Keratinocyte (primary cell): ENCODE results near the gene ITGA7. TPM values are rescaled to one million over a fixed set of nuclear protein-coding genes. Genes with fewer than 3 reads are reported as not detected.

Experiments
- DNase-seq: peaks from one replicate; pipeline ENCODE4 v3.0.0-alpha.2; 2011; ENCODE audit warnings: low read depth, missing footprints, low spot score
- FAIRE-seq: peaks from 2 replicates; lab custom pipeline; 2011; peaks lifted over from hg19 to GRCh38; lab: Jason Lieb, UNC
- H2AFZ ChIP-seq: 2 replicates; pipeline ENCODE4 v1.6.0; 2012; ENCODE audit warnings: low read length, control low read depth, inconsistent platforms; ENCODE audit not compliant: control insufficient read depth
- H3K27ac ChIP-seq: 2 replicates; pipeline ENCODE4 v1.5.1; 2011; ENCODE audit warnings: low read length; ENCODE audit not compliant: control insufficient read depth, insufficient read depth
- H3K27me3 ChIP-seq: 3 replicates; pipeline ENCODE4 v1.6.0; 2011; ENCODE audit warnings: low read length; ENCODE audit not compliant: control insufficient read depth, insufficient read depth; ENCODE audit errors: extremely low read depth
- H3K36me3 ChIP-seq, 2 experiments: 2 replicates in 1 of 2; 3 replicates in 1 of 2; pipeline ENCODE4 v1.5.1; 2011; ENCODE audit warnings: low read length in 2 of 2, mild to moderate bottlenecking in 1 of 2; ENCODE audit not compliant: control insufficient read depth in 2 of 2, insufficient read depth in 2 of 2; ENCODE audit errors: extremely low read depth in 1 of 2
- H3K4me1 ChIP-seq: 3 replicates; pipeline ENCODE4 v1.5.1; 2011; ENCODE audit warnings: low read length; ENCODE audit not compliant: control insufficient read depth, insufficient read depth; ENCODE audit errors: extremely low read depth
- H3K4me2 ChIP-seq: 3 replicates; pipeline ENCODE4 v1.6.0; 2011; ENCODE audit warnings: low read depth, low read length; ENCODE audit not compliant: control insufficient read depth, insufficient read depth; ENCODE audit errors: extremely low read depth
- H3K4me3 ChIP-seq, 3 experiments: fragments of 200-600 bp in 1 of 3; sonication (generic) in 1 of 3; 2 replicates in 2 of 3; 3 replicates in 1 of 3; pipeline ENCODE4 v1.5.1; 2011 to 2016; ENCODE audit warnings: low read length in 3 of 3, mild to moderate bottlenecking in 3 of 3, control low read depth in 2 of 3, inconsistent platforms in 1 of 3, low read depth in 1 of 3, mixed read lengths in 1 of 3, mixed run types in 1 of 3, moderate library complexity in 1 of 3; ENCODE audit not compliant: control insufficient read depth in 2 of 3, insufficient read depth in 2 of 3; ENCODE audit errors: extremely low read depth in 1 of 3
- H3K79me2 ChIP-seq: 2 replicates; pipeline ENCODE4 v1.6.0; 2012; ENCODE audit warnings: low read length; ENCODE audit not compliant: control insufficient read depth, insufficient read depth
- H3K9ac ChIP-seq: 3 replicates; pipeline ENCODE4 v1.6.0; 2011; ENCODE audit warnings: low read length; ENCODE audit not compliant: control insufficient read depth, insufficient read depth; ENCODE audit errors: extremely low read depth
- H3K9me1 ChIP-seq: 3 replicates; pipeline ENCODE4 v1.6.0; 2011; ENCODE audit warnings: low read length; ENCODE audit not compliant: control insufficient read depth, insufficient read depth; ENCODE audit errors: extremely low read depth
- H3K9me3 ChIP-seq: 2 replicates; pipeline ENCODE4 v1.5.1; 2012; ENCODE audit warnings: low read depth, low read length; ENCODE audit not compliant: control insufficient read depth
- H4K20me1 ChIP-seq: 3 replicates; pipeline ENCODE4 v1.6.0; 2011; ENCODE audit warnings: low read length; ENCODE audit not compliant: control insufficient read depth, insufficient read depth; ENCODE audit errors: extremely low read depth
- CTCF ChIP-seq, 3 experiments: IDR thresholded peaks in 1 of 3; conservative IDR thresholded peaks in 1 of 3; optimal IDR thresholded peaks in 1 of 3; 2 replicates in 2 of 3; 3 replicates in 1 of 3; pipeline versions ENCODE3 to v1.5.1; 2011; ENCODE audit warnings: low read length in 3 of 3, mild to moderate bottlenecking in 3 of 3, moderate library complexity in 2 of 3, control low read depth in 1 of 3, inconsistent platforms in 1 of 3; ENCODE audit not compliant: insufficient read depth in 2 of 3; ENCODE audit errors: extremely low read depth in 1 of 3
- EZH2 ChIP-seq: IDR thresholded peaks from one replicate; pipeline ENCODE4 v1.6.1; 2012; ENCODE audit warnings: inconsistent platforms, mild to moderate bottlenecking, low read length, moderate library complexity
- dilution Hi-C: fragments of 300-500 bp; cut with MboI; formaldehyde crosslinking; loops from one replicate; pipeline ENCODE4 v1.7.0; 2020; ENCODE audit warnings: low sequenced_read_pairs; ENCODE audit not compliant: extremely low pct_ligation_motif_present
- polyA plus RNA-seq, 5 experiments: library from polyadenylated mRNA; depleted of rRNA in 3 of 5; stranded (reverse) in 3 of 5; stranded (forward) in 1 of 5; unstranded in 1 of 5; fragments of >200 nt; gene quantifications; 1 replicate in 1 of 5; 2 replicates in 3 of 5; 3 replicates in 1 of 5; pipeline versions ENCODE4 v1.2.1 to v1.2.3, GENCODE V29; 2011 to 2012; ENCODE audit warnings: missing spikeins in 2 of 5, low read depth in 1 of 5, low replicate concordance in 1 of 5

The ITGA7 gene
- polyA plus RNA-seq, 1 donor (not counting 4 experiments of a cell fraction or from before 2014, with no cell fraction given) = 0.04 TPM

- FAIRE-seq (no peak), DNase-seq (no peak)
- TF ChIP-seq CTCF (optimal IDR thresholded peaks at IDR 0.05 in 1 of 3, IDR thresholded peaks at IDR 0.05 in 1 of 3, conservative IDR thresholded peaks at IDR 0.05 in 1 of 3; ENCODE audit: extremely low read depth in 1 of 3, insufficient read depth in 2 of 3, low read length in 3 of 3) = no peak
- TF ChIP-seq EZH2 = no peak
- Histone ChIP-seq H3K9ac (no peak overlapping the region), H3K4me1 (peaks cover 3% of the 10 kb centered on the region), H3K27ac (no peak overlapping the region), H3K9me3 (no peaks in the 10 kb centered on the region), H3K4me2 (no peak overlapping the region), H3K4me3 (no peak overlapping the region), H3K79me2 (no peaks in the 10 kb centered on the region), H3K36me3 (no peaks in the 10 kb centered on the region), H3K27me3 (peaks cover 22% of the 10 kb centered on the region), H3K9me1 (no peaks in the 10 kb centered on the region), H4K20me1 (no peaks in the 10 kb centered on the region), H2AFZ (no peak overlapping the region)
- dilution Hi-C loops = no loop called here
Measured at GRCh38 chr12:55696796-55697462, 10.8 kb downstream of the ITGA7 start.

GRCh38 chr12:55696141-55696540 lies 11.6 kb downstream of the ITGA7 start:
- Histone ChIP-seq H3K4me1 (peaks cover 3% of the 10 kb centered on the region), H3K4me2 (no peak overlapping the region), H3K4me3 (no peak overlapping the region), H3K27me3 (peaks cover 22% of the 10 kb centered on the region), H3K36me3 (no peaks in the 10 kb centered on the region), H3K9ac (no peak overlapping the region), H3K79me2 (no peaks in the 10 kb centered on the region), H4K20me1 (no peaks in the 10 kb centered on the region), H3K9me1 (no peaks in the 10 kb centered on the region), H2AFZ (no peak overlapping the region), H3K9me3 (no peaks in the 10 kb centered on the region), H3K27ac (no peak overlapping the region)
- DNase-seq (no peak), FAIRE-seq (no peak)
- TF ChIP-seq EZH2 = no peak
- TF ChIP-seq CTCF (optimal IDR thresholded peaks at IDR 0.05 in 1 of 3, IDR thresholded peaks at IDR 0.05 in 1 of 3, conservative IDR thresholded peaks at IDR 0.05 in 1 of 3; ENCODE audit: extremely low read depth in 1 of 3, insufficient read depth in 2 of 3, low read length in 3 of 3) = no peak
- dilution Hi-C loops = no loop called here
